ENCODE data around the gene SARDH.

DNA sequence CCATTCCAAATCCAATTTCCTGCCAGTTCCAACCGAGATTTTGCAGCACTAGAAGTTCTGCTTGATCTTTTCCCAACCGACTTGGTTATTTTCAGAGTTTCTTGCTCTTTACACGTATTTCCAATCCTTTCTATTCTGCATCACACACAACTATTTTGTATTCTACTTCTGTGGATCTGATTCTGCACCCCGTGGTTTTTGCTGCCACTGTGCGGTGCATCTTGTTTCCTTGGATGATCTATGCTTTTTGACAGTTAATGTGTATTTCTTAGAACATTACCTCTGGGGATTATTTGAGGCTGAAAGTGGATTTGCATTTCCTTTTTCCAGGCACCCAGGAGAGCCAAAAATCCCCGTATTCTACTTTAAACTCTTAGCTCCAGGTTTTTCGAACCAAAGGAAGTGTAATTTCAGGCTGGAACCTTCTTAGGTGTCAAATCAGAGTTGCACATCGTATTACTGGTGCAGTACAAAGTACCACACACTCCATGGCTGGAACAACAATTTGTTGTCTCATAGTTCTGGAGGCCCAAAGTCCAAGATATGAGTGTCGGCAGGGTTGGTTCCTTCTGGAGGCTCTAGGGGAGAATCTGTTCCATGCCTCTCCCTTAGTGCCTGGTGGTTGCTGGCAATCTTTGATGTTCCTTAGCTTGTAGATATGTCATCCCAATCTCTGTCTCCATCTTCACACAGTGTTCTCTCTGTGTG lies 14.7 kb upstream of the SARDH start:
- TF ChIP-seq, protein P1, sequence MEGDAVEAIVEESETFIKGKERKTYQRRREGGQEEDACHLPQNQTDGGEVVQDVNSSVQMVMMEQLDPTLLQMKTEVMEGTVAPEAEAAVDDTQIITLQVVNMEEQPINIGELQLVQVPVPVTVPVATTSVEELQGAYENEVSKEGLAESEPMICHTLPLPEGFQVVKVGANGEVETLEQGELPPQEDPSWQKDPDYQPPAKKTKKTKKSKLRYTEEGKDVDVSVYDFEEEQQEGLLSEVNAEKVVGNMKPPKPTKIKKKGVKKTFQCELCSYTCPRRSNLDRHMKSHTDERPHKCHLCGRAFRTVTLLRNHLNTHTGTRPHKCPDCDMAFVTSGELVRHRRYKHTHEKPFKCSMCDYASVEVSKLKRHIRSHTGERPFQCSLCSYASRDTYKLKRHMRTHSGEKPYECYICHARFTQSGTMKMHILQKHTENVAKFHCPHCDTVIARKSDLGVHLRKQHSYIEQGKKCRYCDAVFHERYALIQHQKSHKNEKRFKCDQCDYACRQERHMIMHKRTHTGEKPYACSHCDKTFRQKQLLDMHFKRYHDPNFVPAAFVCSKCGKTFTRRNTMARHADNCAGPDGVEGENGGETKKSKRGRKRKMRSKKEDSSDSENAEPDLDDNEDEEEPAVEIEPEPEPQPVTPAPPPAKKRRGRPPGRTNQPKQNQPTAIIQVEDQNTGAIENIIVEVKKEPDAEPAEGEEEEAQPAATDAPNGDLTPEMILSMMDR (conservative IDR thresholded peaks at IDR 0.05): no peak
- TF ChIP-seq EZH2 (IDR thresholded peaks at IDR 0.05; ENCODE audit: low read depth): no peak

Data from PC-9 (cell line).